HG02938 (cell line): ENCODE data around the gene GRN.

ENCODE experiments used
- ATAC-seq: cut with Tn5 transposase; IDR thresholded peaks from one replicate; pipeline ENCODE4 v1.9.1; 2021; ENCODE audit warnings: mild to moderate bottlenecking, moderate library complexity; ENCODE audit not compliant: unreplicated experiment

The GRN gene

DNA sequence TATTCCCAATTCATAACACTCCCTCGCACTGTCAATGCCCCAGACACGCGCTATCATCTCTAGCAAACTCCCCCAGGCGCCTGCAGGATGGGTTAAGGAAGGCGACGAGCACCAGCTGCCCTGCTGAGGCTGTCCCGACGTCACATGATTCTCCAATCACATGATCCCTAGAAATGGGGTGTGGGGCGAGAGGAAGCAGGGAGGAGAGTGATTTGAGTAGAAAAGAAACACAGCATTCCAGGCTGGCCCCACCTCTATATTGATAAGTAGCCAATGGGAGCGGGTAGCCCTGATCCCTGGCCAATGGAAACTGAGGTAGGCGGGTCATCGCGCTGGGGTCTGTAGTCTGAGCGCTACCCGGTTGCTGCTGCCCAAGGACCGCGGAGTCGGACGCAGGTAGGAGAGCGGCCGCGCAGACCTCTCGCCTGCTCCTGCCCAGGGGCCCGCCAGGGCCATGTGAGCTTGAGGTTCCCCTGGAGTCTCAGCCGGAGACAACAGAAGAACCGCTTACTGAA lies at the start of gene GRN:
Gene GRN (plus strand): TSS at position 364 of the 515 bp plus-strand sequence. CDS start 3,863 bp downstream, outside the sequence.
- ATAC-seq: peak; percentile 53

GRCh38 chr17:44297975-44298374 lies 47.1 kb upstream of the GRN start:
- no peak for ATAC-seq

DNA sequence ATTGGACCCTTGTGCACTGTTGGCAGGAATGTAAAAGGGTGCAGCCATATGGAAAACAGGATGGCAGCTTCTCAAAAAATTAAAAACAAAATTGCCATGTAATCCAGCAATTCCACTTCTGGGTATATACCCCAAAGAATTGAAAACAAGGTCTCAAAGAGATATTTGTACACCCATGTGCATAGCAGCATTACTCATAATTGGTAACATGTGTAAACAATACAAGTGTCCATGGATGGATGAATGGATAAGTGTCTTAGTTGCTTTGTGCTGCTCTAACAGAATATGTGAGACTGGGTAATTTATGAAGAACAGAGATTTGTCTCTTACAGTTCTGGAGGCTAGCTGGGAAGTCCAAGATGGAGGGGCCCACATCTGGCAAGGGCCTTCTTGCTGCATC lies 40.5 kb upstream of the GRN start:
- no peak for ATAC-seq

DNA sequence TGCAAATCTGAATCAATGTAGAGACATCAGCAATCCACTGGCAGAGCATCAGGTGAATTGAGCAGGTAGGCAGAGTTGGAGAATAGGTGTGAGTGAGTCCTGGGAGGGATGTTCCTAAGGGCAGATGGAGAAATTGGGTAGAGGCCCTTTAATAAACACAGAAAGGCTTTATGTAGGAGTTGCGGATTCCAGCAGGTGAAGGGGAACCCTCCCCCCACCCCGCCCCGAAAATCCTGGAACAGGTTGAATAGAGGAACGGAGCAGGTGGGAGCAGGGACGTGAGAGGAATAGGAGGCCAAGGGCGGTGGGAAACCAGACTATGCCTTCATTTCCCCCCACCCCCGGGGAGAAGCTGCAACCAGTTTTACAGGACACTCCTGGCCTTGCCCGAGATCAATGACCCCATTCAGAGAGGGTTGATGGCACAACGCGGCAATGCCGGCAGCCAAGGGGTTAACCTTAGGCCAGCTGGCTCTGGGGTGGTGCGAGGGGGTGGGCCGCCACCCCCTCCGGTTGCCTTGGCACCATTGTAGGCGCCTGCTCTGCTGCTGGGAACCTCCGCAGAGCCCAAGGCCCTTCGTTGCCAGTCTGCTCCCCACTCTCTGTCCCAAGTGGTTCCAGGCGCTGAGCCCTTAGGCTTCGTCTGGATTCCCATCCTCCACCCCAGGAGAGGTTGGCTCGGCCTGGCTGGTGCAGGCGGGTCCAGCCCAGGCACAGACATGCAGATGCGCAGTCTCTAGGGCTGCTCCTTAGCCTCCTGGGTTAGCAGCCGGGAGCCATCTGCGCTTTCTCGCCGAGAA lies 37.5 kb upstream of the GRN start:
- no peak for ATAC-seq

- ATAC-seq: no peak
Observed at GRCh38 chr17:44308320-44308818, 36.7 kb upstream of the GRN start, which contains the start of gene RUNDC3A. Gene RUNDC3A (plus strand): TSS chr17:44308601. CDS start chr17:44308833, 232 bp downstream.

- ATAC-seq: no peak
Observed at GRCh38 chr17:44308865-44309264, 36.2 kb upstream of the GRN start.

DNA sequence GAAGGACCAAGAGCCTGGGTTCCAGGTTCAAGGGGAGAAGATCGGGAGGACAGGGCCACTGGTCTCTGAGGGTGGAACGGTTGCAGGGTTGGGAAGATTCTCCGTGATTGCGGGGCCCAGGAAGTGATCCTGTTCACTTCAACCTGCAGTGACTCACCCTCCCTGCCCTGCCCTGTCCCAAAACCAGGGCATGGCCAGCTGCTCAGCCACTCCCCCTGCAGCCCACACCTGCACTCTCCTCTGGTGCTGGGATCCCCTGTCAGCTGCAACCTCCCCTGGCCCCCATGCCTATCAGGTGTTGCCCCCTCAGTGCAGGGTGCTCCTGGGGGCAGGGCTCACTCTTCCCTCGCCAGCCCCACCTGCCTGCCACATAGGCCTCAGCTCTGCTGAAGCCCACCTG lies 35.6 kb upstream of the GRN start:
- no peak for ATAC-seq

- ATAC-seq: no peak
Observed at GRCh38 chr17:44310188-44310587, 34.9 kb upstream of the GRN start.

- ATAC-seq: no peak
Observed at GRCh38 chr17:44310609-44311376, 34.3 kb upstream of the GRN start.

DNA sequence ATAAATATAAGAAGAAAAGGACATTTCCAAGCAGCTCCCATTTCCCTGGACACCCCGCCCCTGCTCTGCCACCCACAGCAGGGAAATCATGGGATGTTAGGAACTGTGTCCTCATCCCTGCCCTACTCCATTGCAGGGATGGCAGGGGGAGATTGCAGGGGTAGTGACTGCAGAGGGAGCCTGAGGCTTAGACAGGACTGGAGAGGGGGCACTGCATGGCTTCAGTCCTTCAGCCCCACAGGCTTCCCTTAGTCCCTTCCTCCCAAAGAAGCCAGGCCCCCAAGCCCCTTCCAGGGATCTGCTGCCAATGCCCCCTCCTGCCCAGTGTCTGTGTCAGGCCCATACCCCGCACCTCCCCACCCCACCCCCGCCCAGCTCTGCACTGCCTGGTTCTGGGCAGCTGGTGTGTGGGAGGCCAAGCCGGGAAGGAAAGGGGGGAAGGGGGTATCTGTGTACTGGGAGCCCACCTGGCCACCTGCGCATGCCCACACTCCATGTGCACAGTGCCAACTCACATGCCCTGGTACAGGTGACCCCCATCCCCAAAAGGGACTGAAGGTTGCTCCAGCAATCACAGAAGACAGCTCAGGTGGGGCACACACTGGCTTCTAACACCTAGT lies 33.4 kb upstream of the GRN start:
- no peak for ATAC-seq

- ATAC-seq: no peak
Observed at GRCh38 chr17:44312396-44313104, 32.6 kb upstream of the GRN start.

DNA sequence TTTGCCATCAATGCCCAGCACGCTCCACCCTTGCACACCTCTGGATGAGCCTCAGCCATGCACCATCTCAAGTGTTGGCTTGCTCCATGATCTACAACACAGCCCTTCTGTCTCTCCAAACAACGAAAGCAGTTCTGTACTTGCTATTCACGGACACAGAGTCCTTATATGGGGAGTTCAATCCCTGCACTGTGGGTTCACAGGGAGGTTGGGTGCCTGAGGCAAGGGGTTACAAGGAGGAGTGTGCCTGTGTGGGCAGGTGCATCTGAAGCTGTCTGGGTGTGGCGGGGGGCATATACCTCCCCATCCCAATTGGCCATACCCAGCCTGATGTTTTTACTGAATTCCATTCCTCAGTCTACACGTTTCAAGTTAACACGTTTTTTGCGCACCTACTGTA lies 31.1 kb upstream of the GRN start:
- no peak for ATAC-seq

- no peak for ATAC-seq
Observed at GRCh38 chr17:44314524-44314868, 30.6 kb upstream of the GRN start.

- ATAC-seq: no peak
Observed at GRCh38 chr17:44314869-44315661, 30.0 kb upstream of the GRN start.

DNA sequence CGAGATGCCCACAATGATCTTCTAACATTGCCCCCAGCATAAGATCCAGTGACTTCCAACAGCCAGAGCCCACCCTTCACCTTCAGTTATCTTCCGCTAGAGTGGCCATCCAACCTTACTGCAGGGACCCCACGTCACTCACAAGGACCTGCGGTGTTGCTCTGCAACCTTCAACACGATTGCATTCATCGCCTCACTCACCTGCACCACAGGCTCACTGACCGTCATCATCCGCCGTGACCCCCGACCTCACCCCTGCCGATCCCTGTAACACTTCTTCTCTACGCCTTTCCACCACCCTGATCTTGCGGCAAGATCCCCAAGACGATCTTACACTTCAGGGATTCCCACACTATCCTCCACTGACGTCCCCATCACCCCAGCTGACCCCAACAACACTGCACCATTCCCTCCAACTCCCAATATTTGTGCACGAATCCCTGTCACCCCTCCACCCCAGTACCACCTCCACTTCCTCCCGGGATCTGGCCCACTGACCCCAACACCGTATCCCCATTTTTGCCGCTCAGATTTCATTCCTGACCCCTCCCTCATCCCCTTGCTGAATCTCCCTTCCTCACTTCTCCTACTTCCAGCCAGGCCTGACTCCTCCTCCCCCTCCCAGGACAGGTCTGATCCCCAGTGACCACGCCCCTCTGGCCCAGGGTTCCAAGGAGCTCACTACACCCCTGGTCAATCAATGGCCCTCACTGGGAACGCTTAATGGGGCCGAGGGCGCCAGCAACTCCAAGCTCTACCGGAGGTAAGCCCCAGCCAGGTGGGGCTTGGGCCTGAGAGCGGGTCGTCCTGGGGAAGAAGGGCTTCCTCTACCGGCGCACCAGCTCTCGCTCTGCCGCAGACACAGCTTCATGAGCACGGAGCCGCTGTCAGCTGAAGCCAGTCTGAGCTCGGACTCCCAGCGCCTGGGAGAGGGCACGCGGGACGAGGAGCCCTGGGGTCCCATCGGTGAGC lies 29.1 kb upstream of the GRN start:
- ATAC-seq: no peak

- no peak for ATAC-seq
Observed at GRCh38 chr17:44317545-44317944, 27.6 kb upstream of the GRN start.

- no peak for ATAC-seq
Observed at GRCh38 chr17:44318077-44318892, 26.8 kb upstream of the GRN start.

GRCh38 chr17:44320066-44320465 lies 25.0 kb upstream of the GRN start:
- ATAC-seq: no peak
